CD14-positive monocyte (primary cell): Measurements from ENCODE around the gene UMPS. TPM values are rescaled to one million over a fixed set of nuclear protein-coding genes. Genes with fewer than 3 reads are reported as not detected.

Experiments
- DNase-seq, 3 donors: peaks; one replicate each; pipeline ENCODE4 v3.0.0-alpha.2; 2011 to 2022
- H2AFZ ChIP-seq: 2 replicates; pipeline ENCODE4 v1.6.0; 2012; ENCODE audit warnings: mild to moderate bottlenecking, low read depth, low read length, inconsistent platforms; ENCODE audit not compliant: insufficient read depth, poor library complexity, severe bottlenecking
- H3K27ac ChIP-seq, 2 donors: 1 replicate in 1 of 2; 2 replicates in 1 of 2; pipeline ENCODE4 v1.5.1; 2012 to 2013; ENCODE audit warnings: low read length in 2 of 2, control low read depth in 1 of 2, inconsistent platforms in 1 of 2, low read depth in 1 of 2, mild to moderate bottlenecking in 1 of 2
- H3K27me3 ChIP-seq, 2 donors: one replicate each; pipeline versions ENCODE4 v1.6.0 to v1.6.1; 2011 to 2013; ENCODE audit warnings: low read length in 2 of 2; ENCODE audit not compliant: control insufficient read depth in 2 of 2, insufficient read depth in 2 of 2
- H3K36me3 ChIP-seq, 2 donors: replicated peaks in 1 of 2; 1 replicate in 1 of 2; 2 replicates in 1 of 2; pipeline versions ENCODE4 v1.5.1 to v1.6.1; 2012 to 2013; ENCODE audit warnings: low read length in 2 of 2, control low read depth in 1 of 2, inconsistent platforms in 1 of 2, mild to moderate bottlenecking in 1 of 2; ENCODE audit not compliant: insufficient read depth in 2 of 2, control insufficient read depth in 1 of 2
- H3K4me1 ChIP-seq, 2 donors: 1 replicate in 1 of 2; 2 replicates in 1 of 2; pipeline versions ENCODE4 v1.5.1 to v1.6.1; 2012 to 2013; ENCODE audit warnings: low read length in 2 of 2, control low read depth in 1 of 2, inconsistent platforms in 1 of 2, mild to moderate bottlenecking in 1 of 2, moderate library complexity in 1 of 2; ENCODE audit not compliant: insufficient read depth in 2 of 2, control insufficient read depth in 1 of 2
- H3K4me2 ChIP-seq: replicated peaks from 2 replicates; pipeline ENCODE3; 2012; ENCODE audit warnings: low read length, moderate library complexity, mild to moderate bottlenecking; ENCODE audit not compliant: poor library complexity, severe bottlenecking; ENCODE audit errors: extremely low read depth
- H3K4me3 ChIP-seq, 3 experiments: fragments of 200-600 bp in 1 of 3; sonication (generic) in 1 of 3; replicated peaks in 1 of 3; 1 replicate in 2 of 3; 2 replicates in 1 of 3; pipeline ENCODE4 v1.5.1; 2011 to 2013; ENCODE audit warnings: low read length in 3 of 3, mild to moderate bottlenecking in 3 of 3, control low read depth in 2 of 3, low read depth in 2 of 3, inconsistent platforms in 1 of 3, moderate library complexity in 1 of 3
- H3K79me2 ChIP-seq: 2 replicates; pipeline ENCODE4 v1.6.0; 2012; ENCODE audit warnings: mild to moderate bottlenecking, control low read depth, inconsistent platforms, low read length, moderate library complexity; ENCODE audit not compliant: insufficient read depth
- H3K9ac ChIP-seq: 2 replicates; pipeline ENCODE4 v1.6.0; 2017; ENCODE audit warnings: low read length, mild to moderate bottlenecking; ENCODE audit not compliant: insufficient read depth, poor library complexity, severe bottlenecking
- H3K9me3 ChIP-seq, 2 donors: replicated peaks in 1 of 2; 1 replicate in 1 of 2; 2 replicates in 1 of 2; pipeline versions ENCODE4 v1.5.1 to v1.6.1; 2012 to 2013; ENCODE audit warnings: low read length in 2 of 2, control low read depth in 1 of 2; ENCODE audit not compliant: control insufficient read depth in 1 of 2, insufficient read depth in 1 of 2
- H4K20me1 ChIP-seq: 2 replicates; pipeline ENCODE4 v1.6.0; 2012; ENCODE audit warnings: mild to moderate bottlenecking, low read length, control low read depth, moderate library complexity; ENCODE audit not compliant: insufficient read depth
- H3K27ac Mint-ChIP-seq, 7 donors: one replicate each; pipeline ENCODE4 v1.8.0; 2020; ENCODE audit warnings: mild to moderate bottlenecking in 7 of 7, mixed read lengths in 7 of 7, moderate library complexity in 6 of 7, inconsistent platforms in 2 of 7
- H3K27me3 Mint-ChIP-seq, 3 donors: one replicate each; pipeline ENCODE4 v1.8.0; 2021 to 2022; ENCODE audit warnings: low read depth in 3 of 3, mild to moderate bottlenecking in 3 of 3, mixed read lengths in 3 of 3, moderate library complexity in 3 of 3, inconsistent platforms in 1 of 3
- H3K36me3 Mint-ChIP-seq, 2 donors: one replicate each; pipeline ENCODE4 v1.8.0; 2020; ENCODE audit warnings: mixed read lengths in 2 of 2, inconsistent platforms in 1 of 2, mild to moderate bottlenecking in 1 of 2
- H3K4me1 Mint-ChIP-seq: one replicate; pipeline ENCODE4 v1.8.0; 2020; ENCODE audit warnings: mild to moderate bottlenecking, mixed read lengths
- H3K4me3 Mint-ChIP-seq, 2 donors: one replicate each; pipeline ENCODE4 v1.8.0; 2020; ENCODE audit warnings: mild to moderate bottlenecking in 2 of 2, mixed read lengths in 2 of 2, moderate library complexity in 1 of 2
- H3K9me3 Mint-ChIP-seq, 7 donors: one replicate each; pipeline ENCODE4 v1.8.0; 2020 to 2022; ENCODE audit warnings: mixed read lengths in 7 of 7, mild to moderate bottlenecking in 6 of 7, moderate library complexity in 6 of 7, inconsistent platforms in 2 of 7
- CTCF ChIP-seq: fragments of 200-600 bp; IDR thresholded peaks from one replicate; pipeline ENCODE4 v1.8.0; 2022; ENCODE audit warnings: antibody characterized with exemption, mild to moderate bottlenecking
- WGBS: methylation state at CpG from one replicate; pipeline ENCODE4 v1.1.5; 2013; ENCODE audit warnings: missing lambda C conversion rate; ENCODE audit not compliant: insufficient coverage; 5-methylcytosine and 5-hydroxymethylcytosine counted together
- intact Hi-C, 2 donors: fragments of 100-400 bp; cut with micrococcal nuclease; formaldehyde crosslinking; loops; one replicate each; pipeline versions ENCODE4 v1.15.0 to v1.15.1; 2023
- polyA plus RNA-seq, 3 donors: library from polyadenylated mRNA; depleted of rRNA in 1 of 3; unstranded in 2 of 3; stranded (reverse) in 1 of 3; fragments of 300-500 nt in 2 of 3; fragments of >200 nt in 1 of 3; fragmentation: Illumina TruSeq in 2 of 3; gene quantifications; 1 replicate in 2 of 3; 2 replicates in 1 of 3; pipeline ENCODE4 v1.2.3, GENCODE V29; 2012 to 2021

Gene UMPS
- polyA plus RNA-seq, 3 donors: 4.6 to 13.5 (median 9.1) TPM

GRCh38 chr3:124685067-124685466 is 45.2 kb upstream of the UMPS start:
- Mint-ChIP-seq H3K4me3 (no peak overlapping the region), H3K9me3 (no peaks in the 10 kb centered on the region), H3K36me3 (no peaks in the 10 kb centered on the region), H3K27me3 (peaks cover 1 to 6% (median 3%) of the 10 kb centered on the region in 3 donors), H3K27ac (no peak overlapping the region), H3K4me1 (peaks cover 4% of the 10 kb centered on the region)
- Histone ChIP-seq H3K4me2 (no peak overlapping the region), H3K27me3 (no peaks in the 10 kb centered on the region), H3K9me3 (no peaks in the 10 kb centered on the region), H3K9ac (no peak overlapping the region), H4K20me1 (no peaks in the 10 kb centered on the region), H3K27ac (no peak overlapping the region), H3K79me2 (no peaks in the 10 kb centered on the region), H3K4me1 (no peaks in the 10 kb centered on the region), H2AFZ (no peak overlapping the region), H3K4me3 (no peak overlapping the region), H3K36me3 (no peaks in the 10 kb centered on the region)
- 40% methylated on average over 1 of the region's 5 CpGs for WGBS
- intact Hi-C loops: loop anchor here in 1 of 2 donors (5.0 kb wide), 1 partner anchor 118 kb away; no protein-coding TSS in a partner anchor
- DNase-seq: no peak
- TF ChIP-seq CTCF: no peak

GRCh38 chr3:124685481-124685880 is 44.8 kb upstream of the UMPS start:
- no peaks in the 10 kb centered on the region for H3K79me2 ChIP-seq
- H3K4me3 Mint-ChIP-seq: no peak overlapping the region
- H3K36me3 ChIP-seq: no peaks in the 10 kb centered on the region
- DNase-seq: no peak
- intact Hi-C loops: loop anchor here in 1 of 2 donors (5.0 kb wide), 1 partner anchor 118 kb away; no protein-coding TSS in a partner anchor
- H3K36me3 Mint-ChIP-seq: no peaks in the 10 kb centered on the region
- H3K4me1 Mint-ChIP-seq: peaks cover 4% of the 10 kb centered on the region
- no peak overlapping the region for H3K4me3 ChIP-seq
- peaks cover 1 to 6% (median 3%) of the 10 kb centered on the region in 3 donors for H3K27me3 Mint-ChIP-seq
- TF ChIP-seq CTCF: no peak
- no peak overlapping the region for H2AFZ ChIP-seq
- no peak overlapping the region for H3K9ac ChIP-seq
- H3K27ac ChIP-seq: no peak overlapping the region
- H3K27ac Mint-ChIP-seq: no peak overlapping the region
- H3K4me2 ChIP-seq: no peak overlapping the region
- WGBS: 86% methylated on average over 5 of the region's 7 CpGs
- H3K9me3 ChIP-seq: no peaks in the 10 kb centered on the region
- H3K4me1 ChIP-seq: no peaks in the 10 kb centered on the region
- no peaks in the 10 kb centered on the region for H3K9me3 Mint-ChIP-seq
- H3K27me3 ChIP-seq: no peaks in the 10 kb centered on the region
- H4K20me1 ChIP-seq: no peaks in the 10 kb centered on the region
